GM12878 (cell line): ENCODE measurements around the gene TUBGCP3. TPM values are rescaled to one million over a fixed set of nuclear protein-coding genes. Genes with fewer than 3 reads are reported as not detected.

Source experiments
- ATAC-seq: fragments of 200-7000 bp; cut with Tn5 transposase; 3 replicates; pipeline ENCODE4 v1.9.1; 2020; ENCODE audit warnings: mild to moderate bottlenecking, moderate library complexity
- BruUV-seq: library from RNA; stranded (reverse); fragments of 400-500 nt; replicated peaks from 2 replicates; lab custom pipeline; 2021; lab: Mats Ljungman, UMichigan
- CTCF ChIA-PET: fragments of 300-600 bp; sonication (Branson Sonifier 250); formaldehyde crosslinking; extraction: SDS; loops from one replicate; lab custom pipeline; 2021; ENCODE audit warnings: inconsistent platforms; lab: Yijun Ruan, JAX
- POLR2A ChIA-PET: fragments of 350-600 bp; formaldehyde crosslinking; extraction: SDS; loops from one replicate; lab custom pipeline; 2021; ENCODE audit warnings: inconsistent platforms; lab: Charles Lee
- RAD21 ChIA-PET: fragments of 300-600 bp; sonication (Branson Sonifier 250); formaldehyde crosslinking; loops from one replicate; lab custom pipeline; 2023; ENCODE audit warnings: antibody characterized with exemption; ENCODE audit not compliant: unreplicated experiment; lab: Charles Lee
- SMC1A ChIA-PET: fragments of 300-600 bp; sonication (Branson Sonifier 250); formaldehyde crosslinking; loops from one replicate; lab custom pipeline; 2023; ENCODE audit not compliant: unreplicated experiment, uncharacterized antibody; lab: Charles Lee
- DNase-seq: peaks from one replicate; pipeline ENCODE4 v3.0.0-alpha.2; 2011; ENCODE audit warnings: low read depth, low spot score
- FAIRE-seq: peaks from 3 replicates; lab custom pipeline; 2011; peaks lifted over from hg19 to GRCh38; lab: Jason Lieb, UNC
- H2AFZ ChIP-seq: 2 replicates; pipeline ENCODE4 v1.6.0; 2011; ENCODE audit warnings: low read depth, low read length, control low read depth; ENCODE audit not compliant: control insufficient read depth
- H3K27ac ChIP-seq: 2 replicates; pipeline ENCODE4 v1.5.1; 2011; ENCODE audit warnings: control low read depth; ENCODE audit not compliant: control insufficient read depth, insufficient read depth
- H3K27me3 ChIP-seq, 2 experiments: replicated peaks in 1 of 2; 2 replicates each; pipeline versions ENCODE4 v1.6.0 to v1.6.1; 2011; ENCODE audit warnings: low read length in 1 of 2; ENCODE audit not compliant: control insufficient read depth in 2 of 2, insufficient read depth in 2 of 2
- H3K36me3 ChIP-seq, 2 experiments: 2 replicates each; pipeline ENCODE4 v1.5.1; 2011; ENCODE audit warnings: low read length in 1 of 2; ENCODE audit not compliant: control insufficient read depth in 2 of 2, insufficient read depth in 2 of 2
- H3K4me1 ChIP-seq: 2 replicates; pipeline ENCODE4 v1.6.1; 2011; ENCODE audit warnings: mild to moderate bottlenecking, low read length, moderate library complexity, mixed read lengths; ENCODE audit not compliant: control insufficient read depth, insufficient read depth
- H3K4me2 ChIP-seq: 2 replicates; pipeline ENCODE4 v1.6.0; 2011; ENCODE audit warnings: control low read depth; ENCODE audit not compliant: control insufficient read depth, insufficient read depth
- H3K4me3 ChIP-seq: fragments of 200-600 bp; sonication (generic); 2 replicates; pipeline ENCODE4 v1.5.1; 2016
- H3K79me2 ChIP-seq: 2 replicates; pipeline ENCODE4 v1.6.0; 2011; ENCODE audit warnings: low read length; ENCODE audit not compliant: control insufficient read depth, insufficient read depth
- H3K9ac ChIP-seq: 2 replicates; pipeline ENCODE4 v1.8.0; 2011; ENCODE audit warnings: low read length, control low read depth, mixed read lengths; ENCODE audit not compliant: control insufficient read depth, insufficient read depth
- H3K9me3 ChIP-seq: replicated peaks from 3 replicates; pipeline ENCODE4 v1.5.1; 2011; ENCODE audit warnings: mild to moderate bottlenecking, low read length; ENCODE audit not compliant: control insufficient read depth, insufficient read depth
- H4K20me1 ChIP-seq: 2 replicates; pipeline ENCODE4 v1.6.0; 2011; ENCODE audit not compliant: control insufficient read depth, insufficient read depth
- ASH2L ChIP-seq: fragments of 300-600, 200-600 bp; sonication (generic); IDR thresholded peaks from 2 replicates; pipeline ENCODE4 v1.6.1; 2017; ENCODE audit warnings: low read depth, mild to moderate bottlenecking, borderline replicate concordance
- BCL11A ChIP-seq: IDR thresholded peaks from 2 replicates; pipeline ENCODE4 v1.6.1; 2011; ENCODE audit warnings: low read depth, low read length
- CHD1 ChIP-seq: IDR thresholded peaks from 2 replicates; pipeline ENCODE4 v1.6.1; 2012; ENCODE audit warnings: low read depth, low read length, improper control_type of control experiment
- CHD2 ChIP-seq: IDR thresholded peaks from 2 replicates; pipeline ENCODE4 v1.6.1; 2011; ENCODE audit warnings: low read depth, low read length, improper control_type of control experiment, borderline replicate concordance
- ETV6 ChIP-seq, 2 experiments: fragments of 450-650 bp in 1 of 2; IDR thresholded peaks in 1 of 2; conservative IDR thresholded peaks in 1 of 2; 2 replicates each; pipeline ENCODE4 v1.6.1; 2014; ENCODE audit warnings: antibody characterized with exemption in 1 of 2, borderline replicate concordance in 1 of 2, low read depth in 1 of 2, mild to moderate bottlenecking in 1 of 2, moderate library complexity in 1 of 2
- GATAD2B ChIP-seq: fragments of 450-650 bp; conservative IDR thresholded peaks from 2 replicates; pipeline ENCODE4 v1.6.1; 2017; ENCODE audit warnings: low read depth, mild to moderate bottlenecking, moderate library complexity
- IKZF2 ChIP-seq, 2 experiments: fragments of 450-650 bp; IDR thresholded peaks; 2 replicates each; pipeline ENCODE4 v1.6.1; 2017; ENCODE audit warnings: mild to moderate bottlenecking in 2 of 2, moderate library complexity in 2 of 2
- IRF4 ChIP-seq: IDR thresholded peaks from 2 replicates; pipeline ENCODE4 v1.6.1; 2011; ENCODE audit warnings: low read depth, low read length
- KAT2A ChIP-seq: conservative IDR thresholded peaks from 2 replicates; pipeline ENCODE4 v1.6.1; 2011; ENCODE audit warnings: low read depth, low read length; ENCODE audit not compliant: control insufficient read depth
- KDM1A ChIP-seq: fragments of 200-600 bp; sonication (generic); IDR thresholded peaks from 2 replicates; pipeline ENCODE4 v1.6.1; 2016; ENCODE audit warnings: borderline replicate concordance
- MLLT1 ChIP-seq: fragments of 450-650 bp; IDR thresholded peaks from 2 replicates; pipeline ENCODE4 v1.6.1; 2016; ENCODE audit warnings: mild to moderate bottlenecking
- NFIC ChIP-seq: IDR thresholded peaks from 2 replicates; pipeline ENCODE4 v1.6.1; 2012; ENCODE audit warnings: low read depth, mild to moderate bottlenecking, inconsistent platforms, low read length, moderate library complexity
- POLR2AphosphoS2 ChIP-seq: IDR thresholded peaks from 2 replicates; pipeline ENCODE4 v1.6.1; 2011; ENCODE audit warnings: low read depth, mild to moderate bottlenecking, low read length, improper control_type of control experiment, moderate library complexity
- RBBP5 ChIP-seq: fragments of 200-600 bp; sonication (generic); conservative IDR thresholded peaks from 2 replicates; pipeline ENCODE4 v1.6.1; 2016
- RELA ChIP-seq: fragments of 450-650 bp; IDR thresholded peaks from 2 replicates; pipeline ENCODE4 v1.8.0; 2014; ENCODE audit warnings: borderline replicate concordance; ENCODE audit not compliant: partially characterized antibody
- RFX5 ChIP-seq: IDR thresholded peaks from 2 replicates; pipeline ENCODE4 v1.6.1; 2011; ENCODE audit warnings: low read depth, low read length, improper control_type of control experiment
- STAT1 ChIP-seq: fragments of 450-650 bp; conservative IDR thresholded peaks from 2 replicates; pipeline ENCODE4 v1.6.1; 2014; ENCODE audit warnings: antibody characterized with exemption, mild to moderate bottlenecking
- USF2 ChIP-seq: IDR thresholded peaks from 2 replicates; pipeline ENCODE4 v1.6.1; 2011; ENCODE audit warnings: low read depth, low read length, improper control_type of control experiment, borderline replicate concordance
- WRNIP1 ChIP-seq: IDR thresholded peaks from 2 replicates; pipeline ENCODE4 v1.6.1; 2011; ENCODE audit warnings: low read depth, low read length, improper control_type of control experiment, borderline replicate concordance
- WGBS: methylation state at CpG from one replicate; pipeline ENCODE4 v1.1.6; 2016; ENCODE audit warnings: low lambda C conversion rate; ENCODE audit not compliant: insufficient replicate concordance, insufficient coverage; ENCODE audit errors: missing lambda C conversion rate; 5-methylcytosine and 5-hydroxymethylcytosine counted together
- in situ Hi-C: fragments of 300-500 bp; cut with MboI; formaldehyde crosslinking; loops from 9 replicates; pipeline ENCODE4 v1.14.3; 2018; ENCODE audit warnings: mixed read lengths
- intact Hi-C: fragments of 100-400 bp; cut with micrococcal nuclease; formaldehyde crosslinking; loops from one replicate; pipeline ENCODE4 v1.14.2; 2022; ENCODE audit not compliant: unreplicated experiment
- polyA plus RNA-seq, 11 experiments: library from polyadenylated mRNA; depleted of rRNA in 4 of 11; unstranded in 6 of 11; stranded (reverse) in 5 of 11; fragments of >200 nt; fragmentation: Nextera tagmentation in 4 of 11; fragmentation: Illumina TruSeq in 1 of 11; extraction: Ambion mirVana in 4 of 11; extraction: Trizol in 1 of 11; gene quantifications; 1 replicate in 1 of 11; 2 replicates in 10 of 11; pipeline versions ENCODE4 v1.2.1 to v1.2.3, GENCODE V29; 2011 to 2016; ENCODE audit warnings: inconsistent platforms in 2 of 11, missing spikeins in 2 of 11, low read depth in 1 of 11
- total RNA-seq, 4 experiments: library from RNA; depleted of rRNA in 3 of 4; stranded (reverse); fragments of >200 nt in 3 of 4; fragmentation: Illumina TruSeq in 1 of 4; extraction: Trizol in 1 of 4; gene quantifications; 2 replicates each; pipeline versions ENCODE4 v1.2.1 to v1.2.3, GENCODE V29; 2013 to 2021
- TF ChIP-seq, protein P1 (sequence below): IDR thresholded peaks from 2 replicates; pipeline ENCODE4 v1.6.1; 2011; ENCODE audit warnings: borderline replicate concordance, low read depth, mild to moderate bottlenecking, moderate library complexity, low read length; ENCODE audit not compliant: insufficient read depth, poor library complexity, severe bottlenecking

Gene TUBGCP3
- total and polyA plus RNA-seq, 10 of the 15 experiments (the other 5 are each of a cell fraction or from before 2014, with no cell fraction given) = 4.0 to 34.0 (median 22.6) TPM

DNA sequence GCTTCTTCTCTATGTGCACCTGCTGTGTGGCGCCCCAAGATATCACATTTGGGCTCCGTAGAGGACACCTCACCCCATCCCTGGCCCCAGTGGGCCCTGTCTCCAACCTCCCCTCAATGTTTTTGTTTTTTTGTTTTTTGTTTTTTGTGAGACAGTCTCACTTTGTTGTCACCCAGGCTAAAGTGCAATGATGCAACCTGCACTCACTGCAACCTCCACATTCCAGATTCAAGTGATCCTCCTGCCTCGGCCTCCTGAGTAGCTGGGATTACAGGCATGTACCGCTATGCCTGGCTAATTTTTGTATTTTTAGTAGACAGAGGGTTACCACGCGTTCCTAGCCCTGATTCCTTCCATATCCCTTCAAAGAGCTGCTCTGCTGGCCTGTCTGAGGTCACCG, 26.9 kb upstream of the TUBGCP3 start (continued):
- TF ChIP-seq ETV6 (conservative IDR thresholded peaks at IDR 0.05 in 1 of 2, IDR thresholded peaks at IDR 0.05 in 1 of 2; ENCODE audit: borderline replicate concordance in 1 of 2, low read depth in 1 of 2) (no peak), IKZF2 (IDR thresholded peaks at IDR 0.05) (no peak), RFX5 (no peak), RELA (no peak)
- TF ChIP-seq, protein P1, sequence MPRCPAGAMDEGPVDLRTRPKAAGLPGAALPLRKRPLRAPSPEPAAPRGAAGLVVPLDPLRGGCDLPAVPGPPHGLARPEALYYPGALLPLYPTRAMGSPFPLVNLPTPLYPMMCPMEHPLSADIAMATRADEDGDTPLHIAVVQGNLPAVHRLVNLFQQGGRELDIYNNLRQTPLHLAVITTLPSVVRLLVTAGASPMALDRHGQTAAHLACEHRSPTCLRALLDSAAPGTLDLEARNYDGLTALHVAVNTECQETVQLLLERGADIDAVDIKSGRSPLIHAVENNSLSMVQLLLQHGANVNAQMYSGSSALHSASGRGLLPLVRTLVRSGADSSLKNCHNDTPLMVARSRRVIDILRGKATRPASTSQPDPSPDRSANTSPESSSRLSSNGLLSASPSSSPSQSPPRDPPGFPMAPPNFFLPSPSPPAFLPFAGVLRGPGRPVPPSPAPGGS = no peak

DNA sequence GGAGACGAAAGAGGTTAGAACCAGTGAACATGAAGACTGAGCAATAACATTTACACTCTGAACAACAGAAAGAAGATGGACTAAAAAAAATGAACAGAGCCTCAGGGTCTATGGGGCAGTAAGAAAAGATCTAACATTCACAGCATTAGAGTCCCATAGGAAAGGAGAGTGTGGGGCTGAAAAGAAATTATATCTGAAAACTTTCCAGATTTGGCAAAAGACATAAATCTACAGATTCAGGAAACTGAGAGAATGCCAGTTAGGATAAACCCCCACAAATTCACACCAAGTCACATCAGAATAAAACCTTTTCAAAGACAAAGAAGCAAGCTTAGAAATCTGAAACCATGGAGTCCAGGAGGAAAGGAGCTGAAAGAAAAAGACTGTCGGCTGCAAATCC, 20.3 kb upstream of the TUBGCP3 start:
- TF ChIP-seq CHD1 (no peak), BCL11A (no peak), KDM1A (no peak), POLR2AphosphoS2 (no peak), WRNIP1 (no peak), RBBP5 (no peak), NFIC (no peak), IRF4 (no peak), USF2 (no peak), ASH2L (no peak), STAT1 (no peak), CHD2 (no peak), GATAD2B (no peak), MLLT1 (no peak), KAT2A (no peak)
- CTCF ChIA-PET = interaction anchor here (0.5 to 2.4 kb wide), 5 partner anchors 27 to 927 kb away, joined by 3 to 9 read pairs (median 3); no protein-coding TSS in a partner anchor
- Histone ChIP-seq H3K9me3 (no peaks in the 10 kb centered on the region; the same call in 2 of the 3 replicates), H4K20me1 (no peaks in the 10 kb centered on the region), H3K4me3 (no peak overlapping the region), H3K27ac (no peak overlapping the region), H3K9ac (no peak overlapping the region), H3K4me1 (no peaks in the 10 kb centered on the region), H3K27me3 (peaks cover 0 to 3% of the 10 kb centered on the region in 2 experiments; a peak in 1 of 4 replicates), H3K79me2 (no peaks in the 10 kb centered on the region), H3K36me3 (no peaks in the 10 kb centered on the region), H2AFZ (no peak overlapping the region), H3K4me2 (no peak overlapping the region)
- WGBS = 49% methylated on average over 2 of the region's 2 CpGs
- no TSS peak for BruUV-seq
- SMC1A ChIA-PET = interaction anchor here (0.6 to 1.1 kb wide), 4 partner anchors 103 to 1133 kb away, joined by 3 to 4 read pairs (median 3); no protein-coding TSS in a partner anchor
- in situ Hi-C loops (loop anchor here (5.0 to 25.0 kb wide), 2 partner anchors 521 to 1136 kb away; no protein-coding TSS in a partner anchor), intact Hi-C loops (loop anchor here (5.0 to 10.0 kb wide), 2 partner anchors 91 to 163 kb away; no protein-coding TSS in a partner anchor)
- POLR2A ChIA-PET = no interaction called here
- RAD21 ChIA-PET = no interaction called here
- ATAC-seq (no peak), FAIRE-seq (no peak), DNase-seq (no peak)
